ENCODE measurements around the gene PADI1.

GRCh38 chr1:17229379-17229778 lies 24.5 kb downstream of the PADI1 start:
- no peak for TF ChIP-seq EZH2 (IDR thresholded peaks at IDR 0.05)
- no peak for TF ChIP-seq POLR2AphosphoS5 (IDR thresholded peaks at IDR 0.05; ENCODE audit: borderline replicate concordance, low read depth, low read length)
